HCT116 (cell line): ENCODE results near the gene GJB4.

Experiments
- POLR2A ChIP-seq: IDR thresholded peaks from 2 replicates; pipeline ENCODE4 v1.7.0; 2011; ENCODE audit warnings: borderline replicate concordance; ENCODE audit not compliant: insufficient read depth, insufficient read length; ENCODE audit errors: extremely low read depth
- TF ChIP-seq, protein P1 (sequence below), 3 experiments: fragments of 200-600 bp in 1 of 3; sonication (generic) in 1 of 3; IDR thresholded peaks in 2 of 3; conservative IDR thresholded peaks in 1 of 3; 2 replicates each; pipeline ENCODE4 v1.5.1; 2012 to 2017; ENCODE audit warnings: low read depth in 2 of 3, low read length in 2 of 3, antibody characterized with exemption in 1 of 3, borderline replicate concordance in 1 of 3, control low read depth in 1 of 3, mild to moderate bottlenecking in 1 of 3, mixed read lengths in 1 of 3, mixed run types in 1 of 3, moderate library complexity in 1 of 3; ENCODE audit not compliant: insufficient read depth in 1 of 3

DNA sequence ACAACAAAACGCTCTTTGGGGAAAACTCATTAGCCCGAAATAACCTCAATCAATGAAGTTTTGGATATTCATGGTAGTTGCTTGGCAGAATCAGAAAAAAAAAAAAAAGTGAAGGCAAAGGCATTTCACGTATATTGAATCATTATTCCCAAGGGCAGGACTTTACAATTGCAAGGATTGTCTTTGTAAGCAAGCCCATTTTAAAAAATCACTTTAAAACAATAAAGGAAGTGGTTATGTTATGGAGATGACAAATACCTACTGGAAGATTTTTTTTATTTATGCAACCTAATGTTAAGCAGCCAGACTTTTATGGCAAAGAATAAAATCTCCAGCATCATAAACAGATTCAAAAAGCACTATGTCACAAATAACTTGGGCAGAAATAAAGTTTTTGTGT is 9.3 kb downstream of the GJB4 start:
- TF ChIP-seq, protein P1, sequence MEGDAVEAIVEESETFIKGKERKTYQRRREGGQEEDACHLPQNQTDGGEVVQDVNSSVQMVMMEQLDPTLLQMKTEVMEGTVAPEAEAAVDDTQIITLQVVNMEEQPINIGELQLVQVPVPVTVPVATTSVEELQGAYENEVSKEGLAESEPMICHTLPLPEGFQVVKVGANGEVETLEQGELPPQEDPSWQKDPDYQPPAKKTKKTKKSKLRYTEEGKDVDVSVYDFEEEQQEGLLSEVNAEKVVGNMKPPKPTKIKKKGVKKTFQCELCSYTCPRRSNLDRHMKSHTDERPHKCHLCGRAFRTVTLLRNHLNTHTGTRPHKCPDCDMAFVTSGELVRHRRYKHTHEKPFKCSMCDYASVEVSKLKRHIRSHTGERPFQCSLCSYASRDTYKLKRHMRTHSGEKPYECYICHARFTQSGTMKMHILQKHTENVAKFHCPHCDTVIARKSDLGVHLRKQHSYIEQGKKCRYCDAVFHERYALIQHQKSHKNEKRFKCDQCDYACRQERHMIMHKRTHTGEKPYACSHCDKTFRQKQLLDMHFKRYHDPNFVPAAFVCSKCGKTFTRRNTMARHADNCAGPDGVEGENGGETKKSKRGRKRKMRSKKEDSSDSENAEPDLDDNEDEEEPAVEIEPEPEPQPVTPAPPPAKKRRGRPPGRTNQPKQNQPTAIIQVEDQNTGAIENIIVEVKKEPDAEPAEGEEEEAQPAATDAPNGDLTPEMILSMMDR (IDR thresholded peaks at IDR 0.05 in 2 of 3, conservative IDR thresholded peaks at IDR 0.05 in 1 of 3; ENCODE audit: borderline replicate concordance in 1 of 3, insufficient read depth in 1 of 3, low read depth in 2 of 3, low read length in 2 of 3): no peak
- TF ChIP-seq POLR2A: no peak
